ENCODE results near the gene PACSIN2.
"Not testable (repeated sequence)": the region's sequence is repeated elsewhere in the genome, so short reads cannot be mapped to it uniquely, and the experiment has no call there.

The PACSIN2 gene

GRCh38 chr22:42962295-42963230 is 52.4 kb downstream of the PACSIN2 start:
- no peak for DNase-seq

GRCh38 chr22:42961810-42962209 is 53.1 kb downstream of the PACSIN2 start:
- no peak for DNase-seq

GRCh38 chr22:42961400-42961690 is 53.6 kb downstream of the PACSIN2 start:
- not testable (repeated sequence) for DNase-seq

GRCh38 chr22:42960531-42961399 is 54.2 kb downstream of the PACSIN2 start:
- DNase-seq = no peak

GRCh38 chr22:42959576-42960509 is 55.1 kb downstream of the PACSIN2 start:
- no peak for DNase-seq

GRCh38 chr22:42958937-42959336 is 56.0 kb downstream of the PACSIN2 start:
- DNase-seq = no peak

- DNase-seq = no peak
Measured at GRCh38 chr22:42957958-42958357, 57.0 kb downstream of the PACSIN2 start.

GRCh38 chr22:42957544-42957943 is 57.4 kb downstream of the PACSIN2 start:
- no peak for DNase-seq

- DNase-seq = no peak
Measured at GRCh38 chr22:42955848-42956247, 59.1 kb downstream of the PACSIN2 start.

GRCh38 chr22:42955087-42955635 is 59.8 kb downstream of the PACSIN2 start:
- no peak for DNase-seq

GRCh38 chr22:42953751-42954150 is 61.2 kb downstream of the PACSIN2 start:
- not testable (repeated sequence) for DNase-seq

GRCh38 chr22:42951093-42951710 is 63.7 kb downstream of the PACSIN2 start:
- no peak for DNase-seq

- no peak for DNase-seq
Measured at GRCh38 chr22:42950281-42950680, 64.7 kb downstream of the PACSIN2 start.

GRCh38 chr22:42949159-42949558 is 65.8 kb downstream of the PACSIN2 start:
- DNase-seq = no peak

- DNase-seq = no peak
Measured at GRCh38 chr22:42948294-42948693, 66.7 kb downstream of the PACSIN2 start.

GRCh38 chr22:42947211-42947990 is 67.5 kb downstream of the PACSIN2 start:
- no peak for DNase-seq

GRCh38 chr22:42946546-42947198 is 68.3 kb downstream of the PACSIN2 start:
- no peak for DNase-seq

- DNase-seq = no peak
Measured at GRCh38 chr22:42945736-42946135, 69.2 kb downstream of the PACSIN2 start.

- no peak for DNase-seq
Measured at GRCh38 chr22:42945027-42945426, 69.9 kb downstream of the PACSIN2 start.

GRCh38 chr22:42944409-42944808 is 70.5 kb downstream of the PACSIN2 start:
- DNase-seq = no peak

GRCh38 chr22:42943981-42944380 is 71.0 kb downstream of the PACSIN2 start:
- no peak for DNase-seq
